Measurements from ENCODE around the gene SPATS2L.
A peak's percentile ranks its signal among the peaks of the same experiment; 100 is the strongest.

Gene SPATS2L

GRCh38 chr2:200297100-200297499 lies 9.4 kb upstream of the SPATS2L start:
- DNase-seq (ENCODE audit: low spot score): peak; percentile 49

- peak; percentile 63 for DNase-seq (ENCODE audit: low spot score)
Measured at GRCh38 chr2:200297989-200298388, 8.5 kb upstream of the SPATS2L start.

- DNase-seq (ENCODE audit: low spot score): no peak
Measured at GRCh38 chr2:200298816-200299215, 7.7 kb upstream of the SPATS2L start.

- DNase-seq (ENCODE audit: low spot score): no peak
Measured at GRCh38 chr2:200300065-200300464, 6.4 kb upstream of the SPATS2L start.

GRCh38 chr2:200300638-200301314 lies 5.7 kb upstream of the SPATS2L start:
- peak; percentile 92 for DNase-seq (ENCODE audit: low spot score)

- peak; percentile 30 for DNase-seq (ENCODE audit: low spot score)
Measured at GRCh38 chr2:200301953-200302858, 4.3 kb upstream of the SPATS2L start.

- peak; percentile 98 for DNase-seq (ENCODE audit: low spot score)
Measured at GRCh38 chr2:200302940-200303727, 3.4 kb upstream of the SPATS2L start.

- peak; percentile 55 for DNase-seq (ENCODE audit: low spot score)
Measured at GRCh38 chr2:200305797-200306195, 697 bp upstream of the SPATS2L start.

- peak; percentile 65 for DNase-seq (ENCODE audit: low spot score)
Measured at GRCh38 chr2:200306931-200307723, 634 bp downstream of the SPATS2L start.

- peak; percentile 28 for DNase-seq (ENCODE audit: low spot score)
Measured at GRCh38 chr2:200307724-200308545, 1.4 kb downstream of the SPATS2L start.

GRCh38 chr2:200308546-200309295 lies 2.2 kb downstream of the SPATS2L start:
- peak; percentile 31 for DNase-seq (ENCODE audit: low spot score)

- DNase-seq (ENCODE audit: low spot score): no peak
Measured at GRCh38 chr2:200309296-200310049, 3.0 kb downstream of the SPATS2L start.

GRCh38 chr2:200310545-200310971 lies 4.1 kb downstream of the SPATS2L start:
- DNase-seq (ENCODE audit: low spot score): peak; percentile 56

- DNase-seq (ENCODE audit: low spot score): no peak
Measured at GRCh38 chr2:200311139-200311538, 4.6 kb downstream of the SPATS2L start.

- DNase-seq (ENCODE audit: low spot score): no peak
Measured at GRCh38 chr2:200314976-200315567, 8.6 kb downstream of the SPATS2L start.

- DNase-seq (ENCODE audit: low spot score): no peak
Measured at GRCh38 chr2:200317975-200318374, 11.5 kb downstream of the SPATS2L start.

- no peak for DNase-seq (ENCODE audit: low spot score)
Measured at GRCh38 chr2:200318940-200319435, 12.5 kb downstream of the SPATS2L start.

- peak; percentile 82 for DNase-seq (ENCODE audit: low spot score)
Measured at GRCh38 chr2:200319548-200320337, 13.2 kb downstream of the SPATS2L start.
